B cell (primary cell): ENCODE results near the gene NASP. TPM values are rescaled to one million over a fixed set of nuclear protein-coding genes. Genes with fewer than 3 reads are reported as not detected.

Experiments
- ATAC-seq: fragments of 200-7000 bp; cut with Tn5 transposase; one replicate; pipeline ENCODE4 v1.10.0; 2021; ENCODE audit warnings: low read depth, mild to moderate bottlenecking, moderate number of reproducible peaks, moderate library complexity
- CTCF ChIA-PET: fragments of 350-600 bp; sonication (Branson Sonifier 250); formaldehyde crosslinking; loops from one replicate; lab custom pipeline; 2021; ENCODE audit warnings: antibody characterized with exemption, inconsistent platforms; lab: Charles Lee
- POLR2A ChIA-PET: fragments of 350-600 bp; sonication (Branson Sonifier 250); formaldehyde crosslinking; loops from one replicate; lab custom pipeline; 2021; ENCODE audit warnings: antibody characterized with exemption; lab: Charles Lee
- DNase-seq: peaks from one replicate; pipeline ENCODE4 v3.0.0; 2013
- H2AFZ ChIP-seq: 2 replicates; pipeline ENCODE4 v1.6.1; 2012; ENCODE audit warnings: mild to moderate bottlenecking, low read depth, low read length; ENCODE audit not compliant: insufficient read depth, poor library complexity, severe bottlenecking
- H3K27ac ChIP-seq, 2 donors: 1 replicate in 1 of 2; 2 replicates in 1 of 2; pipeline ENCODE4 v1.5.1; 2012 to 2013; ENCODE audit warnings: low read length in 2 of 2, mild to moderate bottlenecking in 2 of 2, moderate library complexity in 1 of 2
- H3K27me3 ChIP-seq, 4 experiments: fragments of 200-600 bp in 1 of 4; sonication (generic) in 1 of 4; replicated peaks in 1 of 4; 1 replicate in 2 of 4; 2 replicates in 2 of 4; pipeline versions ENCODE4 v1.6.1 to v1.7.0; 2013 to 2016; ENCODE audit warnings: low read length in 3 of 4, mild to moderate bottlenecking in 2 of 4, mixed read lengths in 1 of 4, moderate library complexity in 1 of 4; ENCODE audit not compliant: insufficient read depth in 4 of 4, control insufficient read depth in 3 of 4; ENCODE audit errors: control extremely low read depth in 1 of 4
- H3K36me3 ChIP-seq, 2 experiments: replicated peaks in 1 of 2; 1 replicate in 1 of 2; 2 replicates in 1 of 2; pipeline versions ENCODE4 v1.6.1 to v1.7.1; 2013; ENCODE audit warnings: low read length in 1 of 2; ENCODE audit not compliant: insufficient read depth in 2 of 2, control insufficient read depth in 1 of 2; ENCODE audit errors: control extremely low read depth in 1 of 2, extremely low read depth in 1 of 2
- H3K4me1 ChIP-seq, 2 donors: fragments of 200-600 bp in 1 of 2; sonication (generic) in 1 of 2; 1 replicate in 1 of 2; 2 replicates in 1 of 2; pipeline versions ENCODE4 v1.5.1 to v1.6.1; 2013 to 2017; ENCODE audit warnings: low read length in 2 of 2; ENCODE audit not compliant: control insufficient read depth in 2 of 2, insufficient read depth in 2 of 2
- H3K4me2 ChIP-seq: replicated peaks from 2 replicates; pipeline ENCODE3; 2012; ENCODE audit warnings: mild to moderate bottlenecking, low read depth, low read length; ENCODE audit not compliant: poor library complexity, severe bottlenecking
- H3K4me3 ChIP-seq, 5 experiments: fragments of 200-600 bp in 1 of 5; sonication (generic) in 1 of 5; 1 replicate in 3 of 5; 2 replicates in 2 of 5; pipeline versions ENCODE4 v1.5.1 to v1.7.0; 2011 to 2016; ENCODE audit warnings: low read length in 4 of 5, mild to moderate bottlenecking in 4 of 5, low read depth in 2 of 5, control low read depth in 1 of 5, moderate library complexity in 1 of 5; ENCODE audit not compliant: insufficient read depth in 1 of 5; ENCODE audit errors: control extremely low read depth in 1 of 5, extremely low read depth in 1 of 5
- H3K79me2 ChIP-seq: fragments of 200-600 bp; sonication (generic); one replicate; pipeline ENCODE4 v1.6.0; 2016; ENCODE audit warnings: low read length; ENCODE audit not compliant: control insufficient read depth, insufficient read depth
- H3K9ac ChIP-seq: fragments of 200-600 bp; sonication (generic); 2 replicates; pipeline ENCODE4 v1.6.1; 2017; ENCODE audit warnings: mild to moderate bottlenecking, low read length, moderate library complexity
- H3K9me3 ChIP-seq, 3 donors: one replicate each; pipeline versions ENCODE4 v1.6.1 to v1.7.1; 2013; ENCODE audit warnings: low read length in 2 of 3; ENCODE audit not compliant: control insufficient read depth in 2 of 3, insufficient read depth in 1 of 3; ENCODE audit errors: control extremely low read depth in 1 of 3
- H4K20me1 ChIP-seq: 2 replicates; pipeline ENCODE4 v1.6.0; 2012; ENCODE audit warnings: mild to moderate bottlenecking, low read length; ENCODE audit not compliant: insufficient read depth, control insufficient read depth, poor library complexity, severe bottlenecking
- H3K27ac Mint-ChIP-seq: one replicate; pipeline ENCODE4 v1.8.0; 2021; ENCODE audit warnings: mixed read lengths
- H3K27me3 Mint-ChIP-seq: one replicate; pipeline ENCODE4 v1.8.0; 2021; ENCODE audit warnings: mixed read lengths
- H3K4me1 Mint-ChIP-seq: one replicate; pipeline ENCODE4 v1.8.0; 2021; ENCODE audit warnings: mixed read lengths
- H3K4me3 Mint-ChIP-seq: one replicate; pipeline ENCODE4 v1.8.0; 2021; ENCODE audit warnings: mixed read lengths
- H3K9me3 Mint-ChIP-seq: one replicate; pipeline ENCODE4 v1.8.0; 2022; ENCODE audit warnings: mixed read lengths; ENCODE audit not compliant: insufficient read depth
- EZH2 ChIP-seq: IDR thresholded peaks from 2 replicates; pipeline ENCODE4 v1.6.1; 2012; ENCODE audit warnings: borderline replicate concordance, low read depth, mild to moderate bottlenecking, moderate library complexity, low read length; ENCODE audit not compliant: insufficient read depth, poor library complexity, severe bottlenecking
- WGBS: methylation state at CpG from one replicate; pipeline ENCODE4 v1.1.5; 2013; ENCODE audit warnings: missing lambda C conversion rate; ENCODE audit not compliant: insufficient coverage; 5-methylcytosine and 5-hydroxymethylcytosine counted together
- intact Hi-C: fragments of 100-400 bp; cut with micrococcal nuclease; formaldehyde crosslinking; loops from one replicate; pipeline ENCODE4 v1.10.0; 2022
- polyA plus RNA-seq: library from polyadenylated mRNA; depleted of rRNA; stranded (reverse); fragments of >200 nt; gene quantifications from 2 replicates; pipeline ENCODE4 v1.2.3, GENCODE V29; 2012
- total RNA-seq, 2 donors: library from RNA; stranded (reverse); fragments of 120-200 nt in 1 of 2; gene quantifications; 1 replicate in 1 of 2; 2 replicates in 1 of 2; pipeline versions ENCODE4 v1.2.3 to v1.2.4, GENCODE V29; 2013 to 2022
- TF ChIP-seq, protein P1 (sequence below): fragments of 200-600 bp; IDR thresholded peaks from one replicate; pipeline ENCODE4 v1.8.0; 2022; ENCODE audit warnings: antibody characterized with exemption, mild to moderate bottlenecking

NASP gene
- total and polyA plus RNA-seq, 2 donors (not counting 1 experiment from before 2014, with no cell fraction given) = 61.0 to 151 TPM

- Mint-ChIP-seq H3K27ac (peak within 1 kb of the TSS; percentile 3), H3K4me3 (no peak within 1 kb of the TSS), H3K9me3 (no peaks in the 10 kb centered on the region), H3K27me3 (no peaks in the 10 kb centered on the region), H3K4me1 (no peaks in the 10 kb centered on the region)
- no peak within 1 kb of the TSS for H3K9ac ChIP-seq
- H3K36me3 ChIP-seq = peaks cover 7 to 42% of the 10 kb centered on the region in 2 experiments
- no peak for ATAC-seq
- ChIA-PET POLR2A (no interaction called here), CTCF (no interaction called here)
- no peaks in the 10 kb centered on the region for H3K27me3 ChIP-seq
- no peaks in the 10 kb centered on the region for H3K79me2 ChIP-seq
- no peak within 1 kb of the TSS for H3K4me2 ChIP-seq
- intact Hi-C loops = no loop called here
- H2AFZ ChIP-seq = no peak within 1 kb of the TSS
- no peak for TF ChIP-seq EZH2
- TF ChIP-seq, protein P1, sequence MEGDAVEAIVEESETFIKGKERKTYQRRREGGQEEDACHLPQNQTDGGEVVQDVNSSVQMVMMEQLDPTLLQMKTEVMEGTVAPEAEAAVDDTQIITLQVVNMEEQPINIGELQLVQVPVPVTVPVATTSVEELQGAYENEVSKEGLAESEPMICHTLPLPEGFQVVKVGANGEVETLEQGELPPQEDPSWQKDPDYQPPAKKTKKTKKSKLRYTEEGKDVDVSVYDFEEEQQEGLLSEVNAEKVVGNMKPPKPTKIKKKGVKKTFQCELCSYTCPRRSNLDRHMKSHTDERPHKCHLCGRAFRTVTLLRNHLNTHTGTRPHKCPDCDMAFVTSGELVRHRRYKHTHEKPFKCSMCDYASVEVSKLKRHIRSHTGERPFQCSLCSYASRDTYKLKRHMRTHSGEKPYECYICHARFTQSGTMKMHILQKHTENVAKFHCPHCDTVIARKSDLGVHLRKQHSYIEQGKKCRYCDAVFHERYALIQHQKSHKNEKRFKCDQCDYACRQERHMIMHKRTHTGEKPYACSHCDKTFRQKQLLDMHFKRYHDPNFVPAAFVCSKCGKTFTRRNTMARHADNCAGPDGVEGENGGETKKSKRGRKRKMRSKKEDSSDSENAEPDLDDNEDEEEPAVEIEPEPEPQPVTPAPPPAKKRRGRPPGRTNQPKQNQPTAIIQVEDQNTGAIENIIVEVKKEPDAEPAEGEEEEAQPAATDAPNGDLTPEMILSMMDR = no peak
- no peaks in the 10 kb centered on the region for H3K4me1 ChIP-seq
- no peak within 1 kb of the TSS for H3K27ac ChIP-seq
- H4K20me1 ChIP-seq = no peaks in the 10 kb centered on the region
- H3K4me3 ChIP-seq = no peak within 1 kb of the TSS
- DNase-seq = no peak
- peaks cover 0 to 10% (median 0%) of the 10 kb centered on the region in 3 donors for H3K9me3 ChIP-seq
- 70% methylated on average over 4 of the region's 4 CpGs for WGBS
These were observed 40.1 kb downstream of the NASP start, which contains the start of gene CCDC17 for GRCh38 chr1:45623972-45624371. CCDC17 (minus strand) TSS chr1:45624054; CDS start chr1:45623909, 145 bp downstream.

DNA sequence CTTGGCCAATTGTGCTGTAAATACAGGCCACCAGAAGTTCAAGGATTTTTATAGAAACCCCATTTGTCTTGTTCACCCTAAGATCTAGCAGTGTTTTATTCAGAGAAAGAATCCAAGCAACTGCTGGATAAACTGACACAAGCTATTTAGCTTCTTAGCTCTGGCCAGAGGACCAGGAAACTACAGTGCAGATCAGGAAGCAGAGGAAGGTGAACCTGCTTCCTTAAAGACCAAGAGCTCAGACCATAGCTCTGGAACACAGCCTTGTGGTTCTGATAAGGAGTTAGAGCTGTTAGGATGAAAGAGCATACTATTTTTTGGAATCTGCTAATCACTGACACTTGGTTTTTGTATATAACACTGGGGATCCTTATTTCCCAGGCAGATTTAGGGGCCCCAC is 45.2 kb downstream of the NASP start:
- CTCF ChIA-PET = interaction anchor here (1.3 kb wide), 1 partner anchor 60 kb away, joined by 3 read pairs; no protein-coding TSS in a partner anchor
- no peak for ATAC-seq

More for the DNA sequence above, 45.2 kb downstream of the NASP start:
- no peak for DNase-seq
- Mint-ChIP-seq H3K4me1 (no peaks in the 10 kb centered on the region), H3K27ac (no peak overlapping the region), H3K27me3 (no peaks in the 10 kb centered on the region), H3K4me3 (no peak overlapping the region), H3K9me3 (no peaks in the 10 kb centered on the region)
- Histone ChIP-seq H3K4me3 (no peak overlapping the region), H3K27ac (no peak overlapping the region), H3K36me3 (peaks cover 19 to 65% of the 10 kb centered on the region in 2 experiments), H3K4me1 (no peaks in the 10 kb centered on the region), H4K20me1 (no peaks in the 10 kb centered on the region), H3K79me2 (no peaks in the 10 kb centered on the region), H2AFZ (no peak overlapping the region), H3K9ac (no peak overlapping the region), H3K9me3 (no peaks in the 10 kb centered on the region), H3K4me2 (no peak overlapping the region), H3K27me3 (no peaks in the 10 kb centered on the region)
- intact Hi-C loops = loop anchor here (1.0 kb wide), 1 partner anchor 14 kb away; no protein-coding TSS in a partner anchor
- POLR2A ChIA-PET = interaction anchor here (0.7 kb wide), 1 partner anchor 214 kb away, joined by 6 read pairs; no protein-coding TSS in a partner anchor
- TF ChIP-seq, protein P1 = no peak
- no peak for TF ChIP-seq EZH2
